ENCODE data around the gene CBARP. TPM values are rescaled to one million over a fixed set of nuclear protein-coding genes. Genes with fewer than 3 reads are reported as not detected.

The CBARP gene
- total and polyA plus RNA-seq, 2 of the 13 experiments (the other 11 are each of a cell fraction or from before 2014, with no cell fraction given), result 1.2 to 1.4 TPM

- no peak for TF ChIP-seq ZFP36L1 (CRISPR knock-in tag; IDR thresholded peaks at IDR 0.05)
- TF ChIP-seq ZNF451 (CRISPR knock-in tag; IDR thresholded peaks at IDR 0.05), result no peak
- no peak for TF ChIP-seq HNRNPUL1 (IDR thresholded peaks at IDR 0.05; ENCODE audit: low read depth, low read length)
- TF ChIP-seq ZNF546 (CRISPR knock-in tag; conservative IDR thresholded peaks at IDR 0.05), result no peak
- no peak for TF ChIP-seq ZNF550 (CRISPR knock-in tag; IDR thresholded peaks at IDR 0.05; ENCODE audit: borderline replicate concordance)
- TF ChIP-seq ZNF230 (CRISPR knock-in tag; IDR thresholded peaks at IDR 0.05), result no peak
- peak; percentile 26 for TF ChIP-seq SRSF4 (IDR thresholded peaks at IDR 0.05; ENCODE audit: low read depth, low read length, poor library complexity, severe bottlenecking)
- TF ChIP-seq ZNF281 (CRISPR knock-in tag; IDR thresholded peaks at IDR 0.05; ENCODE audit: borderline replicate concordance), result peak; percentile 78; the same call in 1 of the 2 replicates
- TF ChIP-seq SCMH1 (CRISPR knock-in tag; IDR thresholded peaks at IDR 0.05; ENCODE audit: borderline replicate concordance), result no peak
- no peak for TF ChIP-seq ZNF556 (CRISPR knock-in tag; IDR thresholded peaks at IDR 0.05; ENCODE audit: borderline replicate concordance)
- TF ChIP-seq FOXP4 (CRISPR knock-in tag; IDR thresholded peaks at IDR 0.05), result no peak
- no peak for TF ChIP-seq ZNF629 (CRISPR knock-in tag; conservative IDR thresholded peaks at IDR 0.05)
- no peak for TF ChIP-seq MED8 (CRISPR knock-in tag; IDR thresholded peaks at IDR 0.05; ENCODE audit: insufficient replicate concordance)
- TF ChIP-seq, protein P1, sequence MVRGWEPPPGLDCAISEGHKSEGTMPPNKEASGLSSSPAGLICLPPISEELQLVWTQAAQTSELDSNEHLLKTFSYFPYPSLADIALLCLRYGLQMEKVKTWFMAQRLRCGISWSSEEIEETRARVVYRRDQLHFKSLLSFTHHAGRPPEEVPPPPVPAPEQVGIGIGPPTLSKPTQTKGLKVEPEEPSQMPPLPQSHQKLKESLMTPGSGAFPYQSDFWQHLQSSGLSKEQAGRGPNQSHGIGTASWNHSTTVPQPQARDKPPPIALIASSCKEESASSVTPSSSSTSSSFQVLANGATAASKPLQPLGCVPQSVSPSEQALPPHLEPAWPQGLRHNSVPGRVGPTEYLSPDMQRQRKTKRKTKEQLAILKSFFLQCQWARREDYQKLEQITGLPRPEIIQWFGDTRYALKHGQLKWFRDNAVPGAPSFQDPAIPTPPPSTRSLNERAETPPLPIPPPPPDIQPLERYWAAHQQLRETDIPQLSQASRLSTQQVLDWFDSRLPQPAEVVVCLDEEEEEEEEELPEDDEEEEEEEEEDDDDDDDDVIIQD (CRISPR knock-in tag; IDR thresholded peaks at IDR 0.05; ENCODE audit: low read depth), result no peak
- no peak for TF ChIP-seq MAFF (IDR thresholded peaks at IDR 0.05; ENCODE audit: low read depth, low read length)
- TF ChIP-seq ASH2L (IDR thresholded peaks at IDR 0.05; ENCODE audit: insufficient read length, low read depth, low read length), result peak; percentile 4
- TF ChIP-seq ZNF264 (CRISPR knock-in tag; IDR thresholded peaks at IDR 0.05), result no peak
- no peak for TF ChIP-seq ELF3 (CRISPR knock-in tag; IDR thresholded peaks at IDR 0.05)
- TF ChIP-seq ZNF24 (IDR thresholded peaks at IDR 0.05), result no peak
- TF ChIP-seq ZBTB25 (CRISPR knock-in tag; IDR thresholded peaks at IDR 0.05), result no peak
- TF ChIP-seq NFYB (CRISPR knock-in tag; IDR thresholded peaks at IDR 0.05), result no peak
- TF ChIP-seq YY1 (IDR thresholded peaks at IDR 0.05; ENCODE audit: insufficient read depth, insufficient replicate concordance, low read depth, low read length), result no peak
- no peak for TF ChIP-seq GZF1 (CRISPR knock-in tag; IDR thresholded peaks at IDR 0.05)
These were observed 12.8 kb upstream of the CBARP start (continued) for GRCh38 chr19:1250437-1251260.
